GM20000 (cell line): ENCODE results near the gene FHIT.

Experiments
- DNase-seq: peaks from one replicate; pipeline ENCODE4 v3.0.0; 2012; ENCODE audit warnings: low spot score
- CTCF ChIP-seq: IDR thresholded peaks from 2 replicates; pipeline ENCODE4 v1.5.1; 2012; ENCODE audit warnings: mild to moderate bottlenecking, control low read depth; ENCODE audit errors: extremely low read depth, missing control alignments

The FHIT gene

GRCh38 chr3:60742606-60743145 lies 508.6 kb downstream of the FHIT start:
- no peak for TF ChIP-seq CTCF
- no peak for DNase-seq

- no peak for DNase-seq
- no peak for TF ChIP-seq CTCF
These were observed 513.4 kb downstream of the FHIT start for GRCh38 chr3:60737633-60738399.

GRCh38 chr3:60730371-60730770 lies 520.9 kb downstream of the FHIT start:
- DNase-seq = no peak
- TF ChIP-seq CTCF = no peak

GRCh38 chr3:60729056-60729455 lies 522.2 kb downstream of the FHIT start:
- TF ChIP-seq CTCF = no peak
- DNase-seq = no peak

- DNase-seq = no peak
- TF ChIP-seq CTCF = no peak
These were observed 523.2 kb downstream of the FHIT start for GRCh38 chr3:60728006-60728405.

- no peak for TF ChIP-seq CTCF
These were observed 530.5 kb downstream of the FHIT start for GRCh38 chr3:60720736-60721135.

GRCh38 chr3:60716573-60716972 lies 534.7 kb downstream of the FHIT start:
- no peak for TF ChIP-seq CTCF
- DNase-seq = no peak

More at GRCh38 chr3:60720736-60721135, 530.5 kb downstream of the FHIT start:
- DNase-seq = no peak
